ENCODE measurements around the gene ANKRD33B.

Gene ANKRD33B

DNA sequence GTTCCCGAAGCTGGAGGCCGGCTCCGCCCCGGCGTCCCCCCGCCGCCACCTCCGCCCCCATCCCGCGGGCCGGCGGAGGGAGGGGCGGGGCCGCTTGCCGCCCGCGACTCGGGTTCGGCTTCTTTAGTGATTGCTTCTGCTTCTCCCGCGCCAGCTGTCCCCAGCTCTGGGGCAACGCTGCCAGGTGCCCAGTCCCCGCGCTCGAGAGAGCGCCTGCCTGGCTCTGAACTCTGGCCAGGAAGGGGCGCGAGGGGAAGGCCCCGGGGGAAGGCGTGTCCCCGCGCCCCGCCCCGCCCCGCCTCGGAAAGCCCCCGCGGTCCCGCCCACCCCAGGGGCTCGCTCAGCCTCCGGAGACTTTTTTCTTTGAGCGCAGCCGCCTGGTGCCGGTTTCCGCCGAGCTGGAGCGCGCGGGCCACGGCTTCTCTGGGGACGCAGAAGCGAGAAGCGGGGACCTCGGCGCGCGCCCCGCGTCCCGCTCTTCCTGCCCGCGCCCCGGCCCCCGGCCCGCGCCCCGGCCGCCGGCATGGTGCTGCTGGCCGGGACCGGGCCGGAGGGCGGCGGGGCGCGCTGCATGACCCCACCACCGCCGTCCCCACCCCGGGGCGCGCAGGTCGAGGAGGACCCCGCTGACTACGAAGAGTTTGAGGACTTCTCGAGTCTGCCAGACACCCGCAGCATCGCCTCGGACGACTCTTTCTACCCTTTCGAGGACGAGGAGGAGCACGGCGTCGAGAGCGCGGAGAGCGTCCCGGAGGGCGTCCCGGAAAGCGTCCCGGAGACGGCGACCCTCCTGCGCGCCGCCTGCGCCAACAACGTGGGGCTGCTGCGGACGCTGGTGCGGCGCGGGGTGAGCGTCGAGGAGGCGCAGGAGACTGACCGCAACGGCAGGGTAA lies at the start of gene ANKRD33B:
TSS of gene ANKRD33B (plus strand) at position 126 of the 893 bp plus-strand sequence. CDS start at position 524, 398 bp downstream.
- TF ChIP-seq, protein P1, sequence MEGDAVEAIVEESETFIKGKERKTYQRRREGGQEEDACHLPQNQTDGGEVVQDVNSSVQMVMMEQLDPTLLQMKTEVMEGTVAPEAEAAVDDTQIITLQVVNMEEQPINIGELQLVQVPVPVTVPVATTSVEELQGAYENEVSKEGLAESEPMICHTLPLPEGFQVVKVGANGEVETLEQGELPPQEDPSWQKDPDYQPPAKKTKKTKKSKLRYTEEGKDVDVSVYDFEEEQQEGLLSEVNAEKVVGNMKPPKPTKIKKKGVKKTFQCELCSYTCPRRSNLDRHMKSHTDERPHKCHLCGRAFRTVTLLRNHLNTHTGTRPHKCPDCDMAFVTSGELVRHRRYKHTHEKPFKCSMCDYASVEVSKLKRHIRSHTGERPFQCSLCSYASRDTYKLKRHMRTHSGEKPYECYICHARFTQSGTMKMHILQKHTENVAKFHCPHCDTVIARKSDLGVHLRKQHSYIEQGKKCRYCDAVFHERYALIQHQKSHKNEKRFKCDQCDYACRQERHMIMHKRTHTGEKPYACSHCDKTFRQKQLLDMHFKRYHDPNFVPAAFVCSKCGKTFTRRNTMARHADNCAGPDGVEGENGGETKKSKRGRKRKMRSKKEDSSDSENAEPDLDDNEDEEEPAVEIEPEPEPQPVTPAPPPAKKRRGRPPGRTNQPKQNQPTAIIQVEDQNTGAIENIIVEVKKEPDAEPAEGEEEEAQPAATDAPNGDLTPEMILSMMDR (IDR thresholded peaks at IDR 0.05): no peak

DNA sequence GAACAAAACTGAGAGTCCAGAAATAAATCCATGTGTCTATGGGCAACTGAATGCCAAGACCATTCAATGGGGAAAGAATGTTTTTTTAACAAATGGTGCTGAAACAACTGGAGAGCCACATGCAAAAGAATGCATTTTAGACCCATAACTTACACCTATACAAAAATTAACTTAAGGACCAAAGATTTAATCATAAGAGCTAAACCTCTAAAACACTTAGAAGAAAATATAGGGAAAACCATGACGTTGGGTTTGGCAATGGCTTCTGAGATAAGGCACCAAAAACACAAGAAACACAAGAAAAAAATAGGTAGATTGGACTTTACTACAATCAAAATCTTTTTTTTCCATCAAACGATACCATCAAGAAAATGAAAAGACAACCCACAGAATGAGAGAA lies 48.4 kb upstream of the ANKRD33B start:
- TF ChIP-seq, protein P1 (IDR thresholded peaks at IDR 0.05): no peak

DNA sequence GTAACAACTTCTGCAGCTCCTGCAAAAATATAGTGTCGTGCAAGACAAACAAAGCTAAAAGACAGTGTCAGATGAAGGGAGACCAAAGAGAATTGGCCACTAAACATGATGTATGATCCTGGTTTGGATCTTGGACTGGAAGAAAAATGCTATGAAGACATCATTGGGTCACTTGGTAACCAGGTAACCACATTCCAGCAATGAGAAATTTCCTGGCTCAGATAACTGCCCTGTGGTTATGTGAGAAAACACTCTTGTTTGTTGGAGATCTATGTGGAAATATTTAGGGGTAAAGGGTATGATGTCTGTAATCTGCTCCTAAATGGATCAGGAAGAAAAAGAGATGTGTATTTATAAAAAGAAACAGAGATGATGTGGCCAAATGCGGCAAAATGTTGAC lies 45.5 kb upstream of the ANKRD33B start:
- TF ChIP-seq, protein P1 (IDR thresholded peaks at IDR 0.05): no peak

DNA sequence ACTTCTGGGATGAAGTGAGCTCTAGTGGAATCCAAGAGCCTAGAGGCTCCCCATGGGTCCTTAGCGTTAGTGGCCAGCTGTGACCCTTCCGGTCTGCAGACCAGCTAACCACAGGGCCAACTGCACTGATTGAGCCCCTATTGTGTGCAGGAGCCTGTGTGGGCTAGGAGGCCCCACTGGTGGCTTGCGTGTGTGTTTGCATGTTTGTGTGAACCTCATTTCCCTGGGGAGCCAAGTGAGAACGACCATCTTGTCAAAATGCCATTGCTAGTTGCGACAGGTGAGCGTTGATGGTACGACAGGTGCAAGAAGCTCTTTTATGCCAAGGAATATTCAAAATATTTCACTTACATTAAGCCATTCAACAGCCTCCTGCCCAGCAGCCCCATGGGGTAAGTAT lies 44.1 kb upstream of the ANKRD33B start:
- TF ChIP-seq, protein P1 (IDR thresholded peaks at IDR 0.05): no peak

DNA sequence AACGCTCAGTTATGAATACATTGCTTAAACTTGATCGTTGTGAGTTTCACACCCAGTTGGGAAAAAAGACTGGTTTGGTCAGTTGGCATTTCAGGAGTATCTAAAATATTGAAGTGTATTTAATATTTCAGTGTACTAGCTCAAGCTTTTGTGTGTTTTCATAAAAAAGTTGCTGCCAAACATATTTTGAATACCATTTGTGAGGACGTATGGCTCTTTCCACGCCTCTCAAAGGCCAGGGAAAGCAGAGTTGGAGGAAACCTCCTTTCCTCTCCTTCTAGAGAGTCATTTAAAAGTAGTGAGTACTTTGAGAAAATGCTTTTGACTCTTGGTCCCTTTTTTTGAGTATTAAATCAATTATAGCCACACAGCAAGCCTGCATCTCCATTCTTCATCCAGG lies 43.2 kb upstream of the ANKRD33B start:
- TF ChIP-seq, protein P1 (IDR thresholded peaks at IDR 0.05): no peak

DNA sequence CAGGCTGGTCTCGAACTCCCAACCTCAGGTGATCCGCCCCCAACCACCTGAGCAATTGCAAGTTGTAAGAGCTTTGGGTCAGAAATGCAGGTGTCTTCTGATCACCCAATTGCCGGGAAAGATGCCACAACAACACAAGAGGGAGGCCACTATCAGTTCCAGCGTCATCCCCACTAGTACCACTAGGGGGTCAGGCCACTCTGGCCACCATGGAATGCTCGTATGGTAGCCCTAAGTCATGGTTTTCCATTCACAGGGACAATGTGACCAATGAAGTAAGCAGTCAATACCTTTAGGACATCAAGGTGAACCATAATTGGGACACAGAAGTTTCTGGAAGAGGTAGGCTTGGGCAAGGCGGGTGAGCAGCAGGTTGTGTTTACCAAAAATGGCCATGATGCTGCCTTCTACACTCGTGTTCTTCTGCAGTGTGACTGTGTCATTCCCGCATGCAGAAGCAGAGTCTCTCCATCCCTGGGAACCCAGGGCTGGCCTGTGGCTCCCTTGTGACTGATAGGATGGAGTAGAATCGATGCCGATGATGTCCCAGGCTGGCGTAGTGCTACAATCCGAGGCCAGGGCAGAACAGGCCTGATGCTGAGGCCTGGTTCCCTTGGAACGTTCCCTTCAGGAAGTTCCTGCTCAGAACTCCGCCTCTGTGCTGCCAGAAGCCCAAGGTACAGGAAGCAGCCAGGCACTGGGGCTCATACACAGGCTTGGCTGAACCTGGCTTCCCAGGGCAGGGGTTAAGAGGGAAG lies 42.2 kb upstream of the ANKRD33B start:
- TF ChIP-seq, protein P1 (IDR thresholded peaks at IDR 0.05): no peak; the same call in 1 of the 2 replicates

DNA sequence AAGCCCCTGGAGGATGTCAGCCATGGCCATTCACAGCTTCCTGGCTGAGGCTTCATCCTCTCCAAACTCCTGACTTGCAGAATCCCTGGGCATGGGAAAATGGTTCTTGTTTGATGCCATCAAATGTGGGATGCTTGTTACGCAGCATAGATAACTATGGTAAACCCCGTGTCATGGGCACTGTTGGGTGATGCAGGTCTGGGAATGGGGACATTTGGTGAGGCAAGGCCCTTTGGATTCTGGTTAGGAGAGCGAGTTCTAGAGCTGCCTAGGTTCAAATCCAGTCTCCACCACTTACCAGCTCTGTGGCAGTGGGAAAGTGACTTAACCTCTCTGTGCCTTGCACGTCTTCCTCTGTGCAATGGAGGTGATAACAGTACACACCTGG lies 41.7 kb upstream of the ANKRD33B start:
- TF ChIP-seq, protein P1 (IDR thresholded peaks at IDR 0.05): no peak

Measured in LNCAP (cell line).